Esophagus mucosa (tissue), 1 donor: ENCODE measurements around the gene TACR1. TPM values are rescaled to one million over a fixed set of nuclear protein-coding genes. Genes with fewer than 3 reads are reported as not detected.

ENCODE experiments used
- ATAC-seq: fragments of 200-7000 bp; cut with Tn5 transposase; one replicate; pipeline ENCODE4 v1.9.1; 2020
- total RNA-seq: library from RNA; stranded (reverse); gene quantifications from one replicate; pipeline ENCODE4 v1.2.4, GENCODE V29; 2023
- donor health status: DM: yes; HTN: yes; CAD: no.

The TACR1 gene
- total RNA-seq, 1 donor from 2014 or later: 0.64 TPM

DNA sequence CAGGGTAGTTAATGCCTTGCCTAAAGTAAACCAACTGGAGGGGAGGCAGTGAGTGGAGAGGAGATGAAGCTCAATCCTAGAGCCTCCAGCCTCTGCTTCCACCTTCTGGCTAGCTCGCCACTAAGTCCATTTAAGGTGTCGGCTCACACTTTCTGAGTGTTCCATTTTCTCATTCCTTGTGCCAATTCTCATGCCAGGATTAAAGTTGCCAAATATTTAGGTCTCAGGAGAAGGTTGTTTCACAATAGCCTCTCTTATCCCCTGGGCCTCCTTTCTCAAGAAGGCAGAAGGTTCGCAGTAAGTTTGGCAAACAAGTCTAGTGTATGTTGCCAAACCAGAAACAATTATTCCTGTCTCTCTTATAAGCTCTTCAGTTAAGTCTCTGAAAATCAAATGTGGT, 57.2 kb downstream of the TACR1 start:
- no peak for ATAC-seq

DNA sequence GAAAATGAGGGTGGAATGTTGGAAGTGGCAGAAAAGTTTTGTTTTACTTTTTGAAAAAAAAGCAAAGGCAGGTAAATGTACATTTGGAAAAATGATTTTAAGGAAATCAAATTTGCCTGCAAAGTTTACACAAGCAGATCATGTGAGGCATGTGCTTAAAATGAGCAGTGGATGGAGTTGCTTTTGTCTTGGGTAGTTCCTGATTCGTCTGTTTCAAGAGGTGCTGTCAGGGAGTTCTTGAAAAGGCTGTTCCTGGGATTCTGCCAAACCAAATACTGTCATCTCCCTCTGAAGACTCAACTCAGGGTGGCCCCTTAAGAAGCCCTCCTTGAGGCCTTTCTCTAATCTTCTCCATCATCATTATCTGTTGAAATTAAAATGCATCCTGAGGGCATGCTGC, 59.0 kb downstream of the TACR1 start:
- no peak for ATAC-seq

- ATAC-seq: no peak
These were observed 60.1 kb downstream of the TACR1 start for GRCh38 chr2:75139171-75139570.

DNA sequence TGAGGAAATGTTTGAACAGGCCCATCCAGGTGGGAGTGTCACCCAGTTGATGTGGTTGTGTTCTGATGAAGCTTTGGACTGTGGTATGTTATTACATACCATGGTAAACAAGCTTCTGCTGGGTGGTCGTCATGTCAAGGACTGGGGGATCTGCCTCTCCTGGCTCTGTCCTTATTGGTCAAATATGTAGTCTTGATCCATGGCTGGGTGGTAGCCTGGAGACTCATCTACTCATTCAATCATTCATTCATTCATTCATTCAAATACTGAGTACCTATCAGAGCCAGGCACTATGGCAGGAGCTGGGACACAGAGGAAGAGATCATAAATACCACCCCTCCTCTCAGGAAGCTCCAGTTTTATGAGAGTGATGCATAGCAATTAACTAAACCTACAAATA, 60.8 kb downstream of the TACR1 start:
- no peak for ATAC-seq

DNA sequence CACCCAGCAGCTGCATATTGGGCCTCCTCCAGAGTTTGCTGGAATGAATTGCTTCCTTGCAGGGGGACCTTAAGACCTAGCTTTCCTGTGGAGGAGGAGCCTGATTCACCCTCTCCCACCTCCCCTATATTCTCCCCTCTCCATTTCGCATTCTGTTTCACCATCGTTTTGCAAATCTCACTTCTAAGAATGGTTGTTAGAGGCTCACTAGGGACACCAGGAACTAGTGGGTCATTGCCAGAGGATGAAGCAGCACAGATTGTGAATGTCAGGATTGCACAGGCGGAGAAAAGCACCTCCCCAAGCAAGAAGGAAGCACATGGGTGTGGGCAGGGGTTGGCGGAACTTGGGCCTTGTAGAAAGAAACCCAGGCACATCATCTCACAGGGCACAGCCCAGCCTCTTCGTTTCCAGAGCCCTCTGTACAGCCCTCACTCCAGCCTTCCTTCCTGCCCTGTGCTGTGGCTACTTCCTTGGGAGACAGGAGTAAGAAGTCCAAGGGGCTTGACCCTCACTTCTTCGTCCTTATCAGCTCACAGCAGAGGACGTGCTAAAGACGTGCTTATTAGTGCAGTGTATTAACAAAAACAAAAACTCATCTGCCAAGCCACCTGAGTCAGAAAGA, 63.4 kb downstream of the TACR1 start:
- peak; percentile 18 for ATAC-seq

DNA sequence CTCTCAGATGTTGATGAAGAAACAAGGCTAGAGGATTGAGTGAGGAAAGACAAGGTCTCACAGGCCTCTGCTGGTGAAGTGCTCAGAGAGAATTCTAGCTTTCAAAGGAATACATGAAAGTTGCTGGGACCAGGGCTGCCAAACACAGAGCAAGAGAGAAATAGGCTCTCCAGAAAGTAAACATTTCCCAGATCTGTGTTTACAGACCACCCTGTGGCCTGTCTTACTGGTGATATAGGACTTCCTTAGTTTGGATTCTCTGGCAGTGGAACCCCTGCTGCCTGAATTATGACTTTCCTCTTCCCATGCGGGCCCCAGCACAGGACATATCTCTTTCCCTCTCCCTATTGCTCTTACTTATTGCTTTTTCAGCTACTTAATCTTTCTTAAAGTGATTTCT, 64.5 kb downstream of the TACR1 start:
- ATAC-seq: no peak

- no peak for ATAC-seq
These were observed 65.4 kb downstream of the TACR1 start for GRCh38 chr2:75133621-75134570.

- ATAC-seq: no peak
These were observed 69.1 kb downstream of the TACR1 start for GRCh38 chr2:75130171-75130570.

- ATAC-seq: no peak
These were observed 75.4 kb downstream of the TACR1 start for GRCh38 chr2:75123876-75124275.

DNA sequence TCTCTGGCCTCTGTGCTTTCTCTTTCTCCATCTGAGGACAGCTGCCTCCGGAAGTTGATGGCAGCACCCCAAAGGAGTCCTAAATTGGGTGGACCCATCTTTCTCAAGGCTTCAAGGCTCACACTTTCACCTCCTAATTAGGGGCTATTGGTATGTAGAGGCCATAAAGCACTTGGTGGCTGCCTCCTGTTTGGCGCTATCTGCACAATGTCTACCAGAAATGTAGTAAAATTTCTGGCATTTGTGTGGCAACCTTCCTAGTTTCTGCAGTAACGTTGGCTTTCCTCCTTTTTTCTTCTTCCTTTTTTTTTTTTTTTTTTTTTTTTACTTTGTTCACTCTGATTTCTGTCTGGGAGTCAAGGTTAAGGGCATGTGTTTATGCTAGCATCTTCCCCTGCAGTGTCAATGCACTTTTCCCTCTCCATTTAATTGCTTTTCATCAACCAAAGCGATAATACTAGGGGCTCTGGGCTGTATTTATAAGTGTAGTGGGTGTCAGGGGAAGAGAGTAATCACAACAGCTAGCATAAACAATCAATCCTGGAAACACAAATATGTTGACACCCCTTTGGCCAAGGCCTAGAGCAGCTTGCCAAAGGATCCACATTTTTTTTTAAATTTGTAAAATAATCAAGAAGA, 86.0 kb downstream of the TACR1 start:
- ATAC-seq: no peak

- no peak for ATAC-seq
These were observed 90.3 kb downstream of the TACR1 start for GRCh38 chr2:75108937-75109482.

- no peak for ATAC-seq
These were observed 97.3 kb downstream of the TACR1 start for GRCh38 chr2:75102011-75102410.

GRCh38 chr2:75100801-75101151, 98.5 kb downstream of the TACR1 start:
- ATAC-seq: no peak

- no peak for ATAC-seq
These were observed 99.1 kb downstream of the TACR1 start for GRCh38 chr2:75100011-75100800.

- no peak for ATAC-seq
These were observed 99.8 kb downstream of the TACR1 start for GRCh38 chr2:75099521-75099922.

- ATAC-seq: no peak
These were observed 100.5 kb downstream of the TACR1 start for GRCh38 chr2:75098856-75099255.

DNA sequence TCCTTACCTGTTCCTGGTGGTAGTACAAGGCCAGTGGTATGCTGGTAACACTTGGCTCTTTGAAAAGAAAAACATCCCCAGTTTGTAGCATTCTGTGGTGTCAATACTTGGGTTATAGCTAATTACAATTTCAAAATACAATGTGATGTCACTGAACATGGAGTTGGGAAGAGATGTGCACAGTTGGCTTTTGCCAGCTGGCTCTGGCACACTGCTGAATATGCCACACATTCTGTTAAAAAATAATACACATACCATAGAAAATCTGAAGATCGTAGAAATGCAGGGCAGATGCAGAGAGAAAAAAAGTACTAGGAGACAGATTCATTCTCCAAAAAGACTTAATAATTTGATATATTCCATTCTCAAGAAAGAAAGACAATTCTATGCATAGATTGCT, 101.5 kb downstream of the TACR1 start:
- no peak for ATAC-seq

GRCh38 chr2:75094405-75094804, 104.9 kb downstream of the TACR1 start:
- ATAC-seq: no peak

DNA sequence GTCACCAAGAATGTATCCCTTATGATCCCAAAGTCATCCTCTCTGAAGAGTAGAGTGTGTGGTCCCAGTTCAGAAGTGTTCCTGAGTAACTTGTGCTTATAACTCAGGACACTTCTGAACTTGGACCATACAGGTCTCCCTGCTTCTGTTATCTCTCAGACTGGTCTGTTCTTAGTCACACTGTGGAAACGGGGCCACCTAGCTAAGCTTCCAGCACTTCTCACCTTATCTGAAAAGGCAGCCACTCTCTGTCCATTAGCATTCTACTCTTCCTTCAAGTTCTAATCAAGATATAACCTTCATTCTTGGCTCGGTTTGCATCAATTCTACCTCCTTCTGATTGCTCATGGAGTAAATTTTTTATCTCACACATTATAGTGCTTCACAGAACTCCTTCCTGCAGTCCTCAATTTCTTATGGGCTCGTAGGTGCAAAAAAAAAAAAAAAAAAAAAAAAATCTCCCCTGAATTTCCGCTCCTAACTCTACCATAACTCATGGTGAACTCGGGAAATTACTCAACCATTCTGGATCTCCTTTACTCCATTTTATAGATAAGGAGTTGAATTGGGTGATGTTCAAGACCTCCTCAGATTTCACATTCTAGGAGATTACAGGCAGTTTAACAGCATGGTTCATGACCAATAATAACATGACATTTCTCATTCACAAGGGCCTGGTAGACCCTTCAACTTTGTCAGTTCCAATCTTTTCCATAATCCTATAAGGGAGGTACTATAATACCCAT, 108.4 kb downstream of the TACR1 start:
- ATAC-seq: no peak

DNA sequence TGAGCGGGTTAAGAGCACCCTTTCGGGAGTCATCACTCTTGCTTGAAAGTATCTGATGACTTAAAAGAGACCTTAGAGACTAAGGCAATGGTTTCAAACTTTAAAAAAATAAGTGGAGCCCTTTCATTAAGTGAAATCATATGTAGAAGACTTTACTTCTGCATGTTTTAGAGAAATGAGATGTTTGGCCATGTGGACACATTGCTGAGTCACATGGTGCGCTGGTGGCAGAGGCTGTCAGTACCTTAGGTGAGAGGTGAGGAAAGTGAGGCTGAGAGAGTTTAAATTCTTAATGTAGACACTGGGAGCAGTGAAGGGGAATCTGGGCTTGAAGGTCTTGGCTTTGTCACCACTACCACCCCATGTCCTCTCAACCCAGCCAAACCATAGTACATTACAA, 109.8 kb downstream of the TACR1 start:
- ATAC-seq: no peak

DNA sequence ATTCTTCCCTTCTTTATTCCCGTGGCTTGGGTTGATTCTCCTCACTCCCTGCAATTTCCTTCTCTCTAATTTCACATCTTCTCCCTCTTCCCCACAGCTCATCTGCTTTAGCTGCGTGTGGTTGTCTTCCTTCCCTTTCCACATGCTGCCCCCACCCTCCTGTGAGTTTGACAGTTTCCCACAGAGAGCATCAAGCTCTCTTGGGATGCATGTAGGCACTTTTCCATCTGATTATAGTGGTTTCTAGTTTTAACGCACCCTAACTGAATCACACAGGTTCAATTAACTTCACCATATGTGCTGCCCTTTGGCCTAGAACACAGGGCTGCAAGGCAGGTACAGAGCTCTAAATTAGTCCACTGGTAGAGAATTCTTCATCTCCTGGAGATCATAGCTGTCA, 110.5 kb downstream of the TACR1 start:
- ATAC-seq: no peak

DNA sequence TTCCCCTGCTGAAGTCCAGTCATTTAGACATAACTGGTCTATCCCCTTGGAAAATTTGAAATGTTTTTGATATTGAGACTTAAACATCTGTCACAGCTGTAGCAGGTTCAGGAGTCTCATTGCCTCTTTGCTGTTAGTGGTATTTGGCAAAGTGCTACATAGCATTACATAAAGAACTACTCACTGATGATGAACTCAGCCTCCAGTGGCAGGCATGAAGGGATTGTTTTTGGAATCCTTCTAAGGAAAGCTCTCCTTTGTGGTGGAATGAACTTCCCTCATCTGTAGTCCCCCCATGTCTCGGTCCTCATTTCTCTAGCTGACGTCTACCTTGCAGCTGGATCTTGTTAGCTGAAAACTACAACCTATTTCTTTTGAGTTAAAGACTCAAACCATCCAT, 111.6 kb downstream of the TACR1 start:
- ATAC-seq: no peak
